ENCODE measurements around the gene TBCC.

Gene TBCC

DNA sequence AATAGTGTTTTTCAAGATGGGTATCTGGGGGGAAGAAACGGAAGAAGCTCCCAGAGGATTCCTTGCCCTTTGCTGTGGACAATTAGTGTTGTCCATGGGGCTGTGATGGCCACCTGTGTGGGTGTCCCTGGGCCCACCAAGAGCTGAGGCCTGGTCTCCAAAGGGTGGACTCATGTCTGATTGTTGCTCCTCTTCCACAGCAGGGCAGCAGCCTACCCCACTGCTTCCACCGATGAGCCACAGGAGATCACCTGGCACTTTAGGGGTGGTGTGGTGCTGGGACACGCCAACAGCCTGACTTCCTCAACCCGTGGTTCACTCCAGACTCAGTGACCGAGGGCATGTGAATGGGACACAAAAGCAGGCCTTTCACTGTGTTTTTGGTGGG, 48.6 kb downstream of the TBCC start:
- no peak overlapping the region for H3K4me3 ChIP-seq (ENCODE audit: low read length)
- no peaks in the 10 kb centered on the region for H3K27me3 ChIP-seq (ENCODE audit: low read depth, low read length)
- H3K79me2 ChIP-seq (ENCODE audit: low read length), result no peaks in the 10 kb centered on the region
- H3K4me2 ChIP-seq (ENCODE audit: low read length), result no peak overlapping the region
- H3K9ac ChIP-seq (ENCODE audit: low read length), result no peak overlapping the region
- H3K4me1 ChIP-seq (ENCODE audit: low read length), result no peaks in the 10 kb centered on the region
- peaks cover 17% of the 10 kb centered on the region for H3K36me3 ChIP-seq (replicated peaks; ENCODE audit: low read depth, low read length)
- H2AFZ ChIP-seq (ENCODE audit: low read depth, low read length), result no peak overlapping the region
- no peak overlapping the region for H3K27ac ChIP-seq (ENCODE audit: low read length)
- no peaks in the 10 kb centered on the region for H3K9me3 ChIP-seq (ENCODE audit: insufficient read depth, low read length)
- no peaks in the 10 kb centered on the region for H4K20me1 ChIP-seq (ENCODE audit: insufficient read depth, low read length)
- no peak for TF ChIP-seq CTCF (IDR thresholded peaks at IDR 0.05; ENCODE audit: low read depth, low read length)
- TF ChIP-seq EZH2phosphoT487 (IDR thresholded peaks at IDR 0.05; ENCODE audit: low read depth), result no peak

- Histone ChIP-seq H3K9ac (ENCODE audit: low read length) (no peak overlapping the region), H3K27me3 (ENCODE audit: low read depth, low read length) (no peaks in the 10 kb centered on the region), H3K9me3 (ENCODE audit: insufficient read depth, low read length) (no peaks in the 10 kb centered on the region), H3K79me2 (ENCODE audit: low read length) (no peaks in the 10 kb centered on the region), H3K4me3 (ENCODE audit: low read length) (no peak overlapping the region), H3K36me3 (replicated peaks; ENCODE audit: low read depth, low read length) (peaks cover 21% of the 10 kb centered on the region), H2AFZ (ENCODE audit: low read depth, low read length) (no peak overlapping the region), H3K27ac (ENCODE audit: low read length) (no peak overlapping the region), H3K4me1 (ENCODE audit: low read length) (no peaks in the 10 kb centered on the region), H4K20me1 (ENCODE audit: insufficient read depth, low read length) (no peaks in the 10 kb centered on the region), H3K4me2 (ENCODE audit: low read length) (no peak overlapping the region)
- TF ChIP-seq EZH2phosphoT487 (IDR thresholded peaks at IDR 0.05; ENCODE audit: low read depth) (no peak), CTCF (IDR thresholded peaks at IDR 0.05; ENCODE audit: low read depth, low read length) (no peak)
These were observed 49.2 kb downstream of the TBCC start for GRCh38 chr6:42696526-42697267.

- H2AFZ ChIP-seq (ENCODE audit: low read depth, low read length), result no peak overlapping the region
- no peak overlapping the region for H3K4me2 ChIP-seq (ENCODE audit: low read length)
- no peaks in the 10 kb centered on the region for H3K79me2 ChIP-seq (ENCODE audit: low read length)
- no peaks in the 10 kb centered on the region for H3K4me1 ChIP-seq (ENCODE audit: low read length)
- no peak overlapping the region for H3K9ac ChIP-seq (ENCODE audit: low read length)
- peaks cover 38% of the 10 kb centered on the region for H3K36me3 ChIP-seq (replicated peaks; ENCODE audit: low read depth, low read length)
- no peak overlapping the region for H3K27ac ChIP-seq (ENCODE audit: low read length)
- no peak overlapping the region for H3K4me3 ChIP-seq (ENCODE audit: low read length)
- H3K9me3 ChIP-seq (ENCODE audit: insufficient read depth, low read length), result no peaks in the 10 kb centered on the region
- TF ChIP-seq CTCF (IDR thresholded peaks at IDR 0.05; ENCODE audit: low read depth, low read length), result no peak
- no peak for TF ChIP-seq EZH2phosphoT487 (IDR thresholded peaks at IDR 0.05; ENCODE audit: low read depth)
- no peaks in the 10 kb centered on the region for H3K27me3 ChIP-seq (ENCODE audit: low read depth, low read length)
- H4K20me1 ChIP-seq (ENCODE audit: insufficient read depth, low read length), result no peaks in the 10 kb centered on the region
These were observed 51.3 kb downstream of the TBCC start for GRCh38 chr6:42694586-42694985.

Data from OCI-LY3 (cell line).